22Rv1 (cell line): ENCODE measurements around the gene ZC3H10.
A peak's percentile ranks its signal among the peaks of the same experiment; 100 is the strongest.

ENCODE experiments used
- H3K27ac ChIP-seq: fragments of 450-650 bp; 2 replicates; pipeline ENCODE4 v1.5.1; 2017
- CTCF ChIP-seq: fragments of 450-650 bp; IDR thresholded peaks from 2 replicates; pipeline ENCODE4 v1.5.1; 2017; ENCODE audit warnings: mild to moderate bottlenecking
- ZFX ChIP-seq: fragments of 450-650 bp; IDR thresholded peaks from 2 replicates; pipeline ENCODE4 v1.6.1; 2017; ENCODE audit warnings: antibody characterized with exemption, borderline replicate concordance

ZC3H10 gene

GRCh38 chr12:56157201-56158028 lies 39.3 kb downstream of the ZC3H10 start:
- H3K27ac ChIP-seq = peak overlapping the region; percentile 90
- TF ChIP-seq CTCF = no peak
- TF ChIP-seq ZFX = no peak

DNA sequence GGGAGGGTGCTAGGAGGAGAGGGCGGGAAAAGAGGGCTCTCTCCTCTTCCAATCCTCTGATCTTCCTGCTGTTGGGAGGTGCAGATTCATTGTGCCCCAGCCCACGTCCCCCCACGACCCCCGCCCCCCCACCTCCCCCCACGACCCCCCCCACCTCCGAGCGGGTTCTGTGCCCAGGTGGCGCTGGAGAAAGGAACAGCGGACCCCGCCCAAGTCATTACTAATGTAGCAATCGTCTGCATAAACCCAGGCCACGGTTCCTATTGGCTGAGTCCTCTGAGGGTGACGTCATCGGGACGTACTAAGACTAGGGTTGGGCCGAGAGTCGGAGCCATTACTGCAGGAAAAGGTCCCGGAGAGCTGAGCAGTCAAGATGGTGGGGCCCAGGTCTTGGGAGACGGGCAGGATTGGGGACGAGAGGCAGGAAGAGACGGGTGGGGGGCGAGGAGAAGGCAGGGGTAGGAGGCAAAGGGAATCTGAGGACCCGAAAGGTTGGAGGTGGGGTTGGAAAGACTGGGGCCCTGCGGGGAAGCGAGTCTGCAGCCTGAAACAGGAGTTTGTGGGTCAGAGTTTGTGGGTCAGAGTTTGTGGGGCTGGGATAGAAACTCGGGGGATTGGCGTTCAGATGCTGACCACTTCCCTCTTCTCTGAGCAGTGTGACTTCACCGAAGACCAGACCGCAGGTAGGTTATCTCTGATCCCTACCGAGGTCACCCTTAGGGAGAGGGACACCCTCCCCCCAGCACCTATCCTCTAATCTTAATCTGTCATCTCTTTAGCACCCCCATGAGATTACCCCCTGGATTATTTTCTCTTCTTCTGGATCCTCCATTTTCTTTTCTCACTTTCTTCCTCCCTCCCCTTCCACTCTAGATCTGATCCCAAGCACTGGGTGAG lies 40.2 kb downstream of the ZC3H10 start, which contains the start of gene MYL6:
Gene MYL6, plus strand, starts transcription at position 331 of the 897 bp plus-strand sequence. Its CDS starts 43 bp downstream, at position 374.
- peak; percentile 31 for TF ChIP-seq CTCF
- no peak for TF ChIP-seq ZFX
- peak within 1 kb of the TSS; percentile 90 for H3K27ac ChIP-seq

DNA sequence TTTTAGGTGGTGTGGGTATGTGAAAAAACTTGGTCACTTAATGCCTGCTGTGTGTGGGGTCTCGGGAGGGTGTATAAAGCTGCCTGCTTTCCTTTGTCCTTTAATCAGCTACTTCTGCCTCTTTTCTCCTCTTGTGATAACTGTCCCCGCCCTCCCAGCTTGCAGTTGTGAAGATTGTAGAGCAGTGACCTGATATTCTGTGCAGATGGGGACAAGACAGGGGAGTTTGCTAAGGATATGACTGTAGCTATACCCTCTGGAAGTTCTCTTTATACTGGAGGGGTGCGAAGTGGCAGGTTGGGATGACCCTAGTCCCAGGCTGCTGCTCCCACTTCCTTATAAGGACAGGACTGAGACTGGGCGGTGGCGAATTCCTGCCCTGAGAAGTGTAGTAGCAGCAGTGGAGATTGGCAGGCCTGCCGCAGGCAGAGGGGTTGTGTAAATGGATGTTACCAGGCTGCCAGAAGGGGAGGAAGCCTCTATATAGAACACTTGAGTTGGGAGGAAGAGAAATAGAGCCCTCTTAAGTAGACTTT lies 40.9 kb downstream of the ZC3H10 start:
- H3K27ac ChIP-seq = peak overlapping the region; percentile 90
- no peak for TF ChIP-seq ZFX
- no peak for TF ChIP-seq CTCF

GRCh38 chr12:56159482-56160192 lies 41.6 kb downstream of the ZC3H10 start:
- peak overlapping the region; percentile 90 for H3K27ac ChIP-seq
- TF ChIP-seq CTCF = no peak
- TF ChIP-seq ZFX = no peak

DNA sequence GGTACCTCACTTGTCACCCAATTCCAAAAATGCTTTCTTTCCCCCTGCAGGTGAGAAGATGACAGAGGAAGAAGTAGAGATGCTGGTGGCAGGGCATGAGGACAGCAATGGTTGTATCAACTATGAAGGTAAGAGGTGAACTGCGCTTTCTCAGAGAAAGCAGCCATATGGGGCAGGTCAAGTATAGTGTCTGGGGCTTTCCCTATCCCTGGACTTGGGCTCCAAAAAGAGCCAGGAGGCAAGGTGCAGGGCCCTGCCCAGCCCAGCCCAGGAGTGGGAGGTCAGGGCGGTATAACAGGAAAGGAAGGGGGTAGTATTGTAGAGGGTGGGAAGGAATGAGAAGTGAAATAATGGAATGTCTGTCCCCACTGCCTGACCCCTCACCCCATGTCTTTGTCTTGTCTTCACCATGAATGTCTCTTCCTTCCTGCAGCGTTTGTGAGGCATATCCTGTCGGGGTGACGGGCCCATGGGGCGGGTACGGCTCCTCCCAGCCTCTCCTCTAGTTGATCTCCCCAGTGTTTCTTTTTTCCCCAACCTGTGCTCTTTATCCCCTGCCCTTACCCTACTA lies 42.2 kb downstream of the ZC3H10 start:
- peak overlapping the region; percentile 90 for H3K27ac ChIP-seq
- TF ChIP-seq ZFX = no peak
- no peak for TF ChIP-seq CTCF

DNA sequence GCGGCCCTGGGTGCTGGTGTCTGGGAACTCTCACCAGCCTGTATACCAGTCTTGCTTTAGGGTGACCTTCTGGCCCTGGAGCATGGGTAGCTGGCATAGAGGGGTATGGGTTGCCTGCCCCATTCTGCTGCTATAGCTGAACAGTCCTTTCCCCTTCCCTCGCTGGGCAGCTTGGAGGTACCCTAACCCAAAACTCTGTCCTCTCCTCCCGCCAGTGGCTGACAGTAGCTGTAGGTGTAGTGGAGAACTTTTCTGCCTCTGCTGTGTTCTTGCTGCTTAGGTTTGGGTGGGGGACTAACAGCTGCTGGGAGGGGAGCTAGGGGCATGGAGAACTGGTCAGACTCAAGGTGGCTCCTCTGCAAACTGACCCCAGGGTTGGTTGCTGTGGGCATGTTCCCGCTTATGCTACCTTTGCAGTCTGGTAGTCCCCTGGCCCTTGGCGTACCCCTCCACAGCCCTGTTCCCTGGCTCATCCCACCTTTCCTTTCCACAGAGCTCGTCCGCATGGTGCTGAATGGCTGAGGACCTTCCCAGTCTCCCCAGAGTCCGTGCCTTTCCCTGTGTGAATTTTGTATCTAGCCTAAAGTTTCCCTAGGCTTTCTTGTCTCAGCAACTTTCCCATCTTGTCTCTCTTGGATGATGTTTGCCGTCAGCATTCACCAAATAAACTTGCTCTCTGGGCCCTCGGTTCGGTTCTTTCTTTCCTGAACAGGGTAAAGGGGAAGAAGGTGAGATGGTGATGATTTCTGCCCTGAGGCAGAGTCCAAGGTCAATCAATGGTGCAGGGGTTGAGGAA lies 43.0 kb downstream of the ZC3H10 start:
- peak overlapping the region; percentile 90 for H3K27ac ChIP-seq
- TF ChIP-seq CTCF (no peak), ZFX (no peak)
